ENCODE measurements around the gene SLC12A6. TPM values are rescaled to one million over a fixed set of nuclear protein-coding genes. Genes with fewer than 3 reads are reported as not detected.

Gene SLC12A6
- total RNA-seq, 1 experiment from 2014 or later = 8.9 TPM

DNA sequence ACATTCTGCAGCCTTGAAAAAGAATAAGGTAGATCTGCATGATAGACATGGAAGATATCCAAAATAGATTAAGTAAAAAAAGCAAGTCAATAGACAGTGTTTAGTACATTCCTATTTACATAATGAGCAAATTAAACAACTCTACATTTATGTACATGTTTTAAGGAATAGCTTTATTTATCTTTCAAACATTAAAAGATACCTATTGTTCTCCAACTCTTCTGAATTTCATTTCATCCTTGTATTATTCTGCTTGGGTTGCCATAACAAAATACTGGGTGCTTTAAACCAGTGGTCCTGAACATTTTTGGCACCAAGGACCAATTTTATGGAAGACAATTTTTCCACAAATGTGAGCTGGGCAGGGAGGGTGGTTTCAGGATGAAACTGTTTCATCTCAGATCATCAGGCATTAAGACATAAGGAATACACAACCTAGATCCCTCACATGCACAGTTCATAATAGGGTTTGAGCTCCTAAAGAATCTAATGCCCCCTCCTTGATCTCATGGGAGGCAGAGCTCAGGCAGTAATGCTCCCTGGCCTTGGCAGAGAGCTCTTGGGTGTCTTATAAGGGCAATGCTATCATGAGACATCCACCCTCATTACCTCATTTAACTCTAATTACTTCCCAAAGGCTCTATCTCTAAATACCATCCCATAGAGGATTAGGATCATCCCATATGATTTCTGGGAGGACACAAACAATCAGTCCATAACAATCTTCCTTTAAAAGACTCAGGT is 120.9 kb downstream of the SLC12A6 start:
- no TSS peak for BruUV-seq (replicated peaks)
- Histone ChIP-seq H3K36me3 (ENCODE audit: control insufficient read depth, insufficient read depth, low read length) (no peaks in the 10 kb centered on the region), H3K27me3 (replicated peaks; ENCODE audit: control insufficient read depth, insufficient read depth, low read length) (no peaks in the 10 kb centered on the region), H3K4me3 (ENCODE audit: low read depth, low read length) (no peak overlapping the region), H3K4me1 (no peaks in the 10 kb centered on the region), H3K9me3 (no peaks in the 10 kb centered on the region)
- Mint-ChIP-seq H3K9me3 (ENCODE audit: unreplicated experiment) (no peaks in the 10 kb centered on the region), H3K36me3 (ENCODE audit: insufficient read depth, unreplicated experiment) (no peaks in the 10 kb centered on the region), H3K27me3 (ENCODE audit: insufficient read depth, unreplicated experiment) (no peaks in the 10 kb centered on the region), H3K27ac (ENCODE audit: unreplicated experiment) (no peak overlapping the region), H3K4me3 (ENCODE audit: unreplicated experiment) (no peak overlapping the region), H3K4me1 (ENCODE audit: low read depth, unreplicated experiment) (no peaks in the 10 kb centered on the region)
- TF ChIP-seq, protein P1, sequence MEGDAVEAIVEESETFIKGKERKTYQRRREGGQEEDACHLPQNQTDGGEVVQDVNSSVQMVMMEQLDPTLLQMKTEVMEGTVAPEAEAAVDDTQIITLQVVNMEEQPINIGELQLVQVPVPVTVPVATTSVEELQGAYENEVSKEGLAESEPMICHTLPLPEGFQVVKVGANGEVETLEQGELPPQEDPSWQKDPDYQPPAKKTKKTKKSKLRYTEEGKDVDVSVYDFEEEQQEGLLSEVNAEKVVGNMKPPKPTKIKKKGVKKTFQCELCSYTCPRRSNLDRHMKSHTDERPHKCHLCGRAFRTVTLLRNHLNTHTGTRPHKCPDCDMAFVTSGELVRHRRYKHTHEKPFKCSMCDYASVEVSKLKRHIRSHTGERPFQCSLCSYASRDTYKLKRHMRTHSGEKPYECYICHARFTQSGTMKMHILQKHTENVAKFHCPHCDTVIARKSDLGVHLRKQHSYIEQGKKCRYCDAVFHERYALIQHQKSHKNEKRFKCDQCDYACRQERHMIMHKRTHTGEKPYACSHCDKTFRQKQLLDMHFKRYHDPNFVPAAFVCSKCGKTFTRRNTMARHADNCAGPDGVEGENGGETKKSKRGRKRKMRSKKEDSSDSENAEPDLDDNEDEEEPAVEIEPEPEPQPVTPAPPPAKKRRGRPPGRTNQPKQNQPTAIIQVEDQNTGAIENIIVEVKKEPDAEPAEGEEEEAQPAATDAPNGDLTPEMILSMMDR (IDR thresholded peaks at IDR 0.05; ENCODE audit: insufficient read depth in 1 of 2, low read depth in 1 of 2, low read length in 1 of 2, severe bottlenecking in 1 of 2, unreplicated experiment in 1 of 2) = no peak
- no peak for DNase-seq
- POLR2A ChIA-PET = no interaction called here
- CTCF ChIA-PET = interaction anchor here (1.0 kb wide), 1 partner anchor 107 kb away, joined by 4 read pairs; no protein-coding TSS in a partner anchor
- intact Hi-C loops (cut with micrococcal nuclease; ENCODE audit: unreplicated experiment) = no loop called here

DNA sequence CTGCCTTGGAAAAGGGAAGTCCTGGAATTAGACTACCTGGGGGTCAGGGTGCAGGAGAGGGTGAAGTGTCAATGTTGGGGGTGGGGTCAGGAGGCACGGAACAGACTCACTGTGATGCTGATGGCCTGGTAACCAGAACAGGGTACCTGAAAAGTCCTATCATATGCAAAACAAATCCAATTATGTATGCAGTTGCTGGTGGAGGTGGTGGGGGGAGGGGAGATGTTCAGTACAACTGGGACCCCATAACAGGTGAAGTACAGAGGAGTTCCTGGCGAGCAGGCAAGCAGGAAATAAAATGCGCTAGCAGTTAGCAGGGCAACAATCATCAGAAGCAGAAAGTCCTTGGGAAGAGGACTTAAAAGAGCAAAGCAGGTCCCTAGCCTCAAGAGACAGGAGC is 123.4 kb downstream of the SLC12A6 start:
- no peaks in the 10 kb centered on the region for H3K9me3 Mint-ChIP-seq (ENCODE audit: unreplicated experiment)
- ChIA-PET CTCF (no interaction called here), POLR2A (no interaction called here)
- TF ChIP-seq, protein P1 (IDR thresholded peaks at IDR 0.05; ENCODE audit: insufficient read depth in 1 of 2, low read depth in 1 of 2, low read length in 1 of 2, severe bottlenecking in 1 of 2, unreplicated experiment in 1 of 2) = no peak
- no peaks in the 10 kb centered on the region for H3K36me3 ChIP-seq (ENCODE audit: control insufficient read depth, insufficient read depth, low read length)
- H3K27me3 ChIP-seq (replicated peaks; ENCODE audit: control insufficient read depth, insufficient read depth, low read length) = no peaks in the 10 kb centered on the region
- no peaks in the 10 kb centered on the region for H3K36me3 Mint-ChIP-seq (ENCODE audit: insufficient read depth, unreplicated experiment)
- no peak for DNase-seq
- no peak overlapping the region for H3K4me3 Mint-ChIP-seq (ENCODE audit: unreplicated experiment)
- no peaks in the 10 kb centered on the region for H3K27me3 Mint-ChIP-seq (ENCODE audit: insufficient read depth, unreplicated experiment)
- H3K4me1 ChIP-seq = no peaks in the 10 kb centered on the region
- no peaks in the 10 kb centered on the region for H3K4me1 Mint-ChIP-seq (ENCODE audit: low read depth, unreplicated experiment)
- no peak overlapping the region for H3K27ac Mint-ChIP-seq (ENCODE audit: unreplicated experiment)
- no peak overlapping the region for H3K4me3 ChIP-seq (ENCODE audit: low read depth, low read length)
- intact Hi-C loops (cut with micrococcal nuclease; ENCODE audit: unreplicated experiment) = loop anchor here (5.0 kb wide), 1 partner anchor 277 kb away; no protein-coding TSS in a partner anchor
- no TSS peak for BruUV-seq (replicated peaks)
- no peaks in the 10 kb centered on the region for H3K9me3 ChIP-seq

GRCh38 chr15:34213690-34214089 is 123.9 kb downstream of the SLC12A6 start:
- H3K27ac Mint-ChIP-seq (ENCODE audit: unreplicated experiment) = no peak overlapping the region
- no peak overlapping the region for H3K4me3 Mint-ChIP-seq (ENCODE audit: unreplicated experiment)
- Histone ChIP-seq H3K27me3 (replicated peaks; ENCODE audit: control insufficient read depth, insufficient read depth, low read length) (no peaks in the 10 kb centered on the region), H3K4me1 (peaks cover under 1% of the 10 kb centered on the region; the same call in 1 of the 2 replicates), H3K4me3 (ENCODE audit: low read depth, low read length) (no peak overlapping the region), H3K9me3 (no peaks in the 10 kb centered on the region), H3K36me3 (ENCODE audit: control insufficient read depth, insufficient read depth, low read length) (no peaks in the 10 kb centered on the region)
- H3K36me3 Mint-ChIP-seq (ENCODE audit: insufficient read depth, unreplicated experiment) = no peaks in the 10 kb centered on the region
- no peaks in the 10 kb centered on the region for H3K4me1 Mint-ChIP-seq (ENCODE audit: low read depth, unreplicated experiment)
- no TSS peak for BruUV-seq (replicated peaks)
- no peaks in the 10 kb centered on the region for H3K9me3 Mint-ChIP-seq (ENCODE audit: unreplicated experiment)
- TF ChIP-seq, protein P1 (IDR thresholded peaks at IDR 0.05; ENCODE audit: insufficient read depth in 1 of 2, low read depth in 1 of 2, low read length in 1 of 2, severe bottlenecking in 1 of 2, unreplicated experiment in 1 of 2) = no peak
- ChIA-PET CTCF (no interaction called here), POLR2A (no interaction called here)
- H3K27me3 Mint-ChIP-seq (ENCODE audit: insufficient read depth, unreplicated experiment) = no peaks in the 10 kb centered on the region
- intact Hi-C loops (cut with micrococcal nuclease; ENCODE audit: unreplicated experiment) = loop anchor here (5.0 kb wide), 1 partner anchor 276 kb away; no protein-coding TSS in a partner anchor
- DNase-seq = no peak

All from Caco-2 (cell line).